AG04450 (cell line): ENCODE results near the gene SNX21. TPM values are rescaled to one million over a fixed set of nuclear protein-coding genes. Genes with fewer than 3 reads are reported as not detected.

Experiments
- CTCF ChIA-PET: fragments of 300-600, 350-600 bp; formaldehyde crosslinking; extraction: SDS; loops from one replicate; lab custom pipeline; 2022; ENCODE audit warnings: antibody characterized with exemption, inconsistent platforms; lab: Charles Lee
- POLR2A ChIA-PET: fragments of 350-600 bp; formaldehyde crosslinking; extraction: SDS; loops from one replicate; lab custom pipeline; 2021; ENCODE audit warnings: antibody characterized with exemption, inconsistent platforms; lab: Yijun Ruan, JAX
- DNase-seq: peaks from one replicate; pipeline ENCODE4 v3.0.0-alpha.2; 2011; ENCODE audit warnings: low read depth, low spot score
- H3K27ac ChIP-seq: one replicate; pipeline ENCODE4 v1.5.1; 2012; ENCODE audit warnings: low read depth, low read length, control low read depth
- H3K27me3 ChIP-seq: one replicate; pipeline ENCODE4 v1.6.0; 2012; ENCODE audit warnings: low read length; ENCODE audit not compliant: control insufficient read depth, insufficient read depth
- H3K4me3 ChIP-seq: 2 replicates; pipeline ENCODE4 v1.5.1; 2011; ENCODE audit warnings: mild to moderate bottlenecking, low read depth, low read length, control low read depth
- H3K9me3 ChIP-seq: 2 replicates; pipeline ENCODE4 v1.5.1; 2012; ENCODE audit warnings: low read length; ENCODE audit not compliant: control insufficient read depth, insufficient read depth
- CTCF ChIP-seq: IDR thresholded peaks from 2 replicates; pipeline ENCODE4 v1.5.1; 2011; ENCODE audit warnings: low read depth, low read length, control low read depth, inconsistent platforms
- polyA plus RNA-seq: library from polyadenylated mRNA; depleted of rRNA; stranded (reverse); fragments of >200 nt; gene quantifications from 2 replicates; pipeline ENCODE4 v1.2.3, GENCODE V29; 2011

Gene SNX21
- polyA plus RNA-seq, 1 experiment = 9.2 TPM

- no peaks in the 10 kb centered on the region for H3K27me3 ChIP-seq
- no peak for DNase-seq
- ChIA-PET POLR2A (interaction anchor here (0.6 to 1.5 kb wide), 3 partner anchors 15 to 49 kb away, joined by 3 to 4 read pairs (median 3); no protein-coding TSS in a partner anchor), CTCF (no interaction called here)
- no peaks in the 10 kb centered on the region for H3K9me3 ChIP-seq
- no peak for TF ChIP-seq CTCF
- no peak overlapping the region for H3K4me3 ChIP-seq
- no peak overlapping the region for H3K27ac ChIP-seq
These were observed 8.0 kb downstream of the SNX21 start for GRCh38 chr20:45841407-45842129.

- Histone ChIP-seq H3K27me3 (no peaks in the 10 kb centered on the region), H3K9me3 (no peaks in the 10 kb centered on the region), H3K27ac (peak overlapping the region; percentile 4), H3K4me3 (no peak overlapping the region)
- no peak for DNase-seq
- TF ChIP-seq CTCF = 0 out of 2 replicates have a peak, but pooled peaks have one; percentile 1
- POLR2A ChIA-PET = interaction anchor here (1.3 to 1.5 kb wide), 2 partner anchors 14 to 48 kb away, joined by 3 to 4 read pairs; no protein-coding TSS in a partner anchor
- CTCF ChIA-PET = interaction anchor here (0.7 to 1.2 kb wide), 3 partner anchors 18 to 128 kb away, joined by 3 to 4 read pairs (median 3); no protein-coding TSS in a partner anchor
These were observed 8.7 kb downstream of the SNX21 start for GRCh38 chr20:45842169-45842812.

- no peak for DNase-seq
- ChIA-PET POLR2A (no interaction called here), CTCF (no interaction called here)
- no peak overlapping the region for H3K27ac ChIP-seq
- no peak for TF ChIP-seq CTCF
- no peak overlapping the region for H3K4me3 ChIP-seq
- H3K27me3 ChIP-seq = no peaks in the 10 kb centered on the region
- H3K9me3 ChIP-seq = no peaks in the 10 kb centered on the region
These were observed 9.9 kb downstream of the SNX21 start for GRCh38 chr20:45843506-45843905.

DNA sequence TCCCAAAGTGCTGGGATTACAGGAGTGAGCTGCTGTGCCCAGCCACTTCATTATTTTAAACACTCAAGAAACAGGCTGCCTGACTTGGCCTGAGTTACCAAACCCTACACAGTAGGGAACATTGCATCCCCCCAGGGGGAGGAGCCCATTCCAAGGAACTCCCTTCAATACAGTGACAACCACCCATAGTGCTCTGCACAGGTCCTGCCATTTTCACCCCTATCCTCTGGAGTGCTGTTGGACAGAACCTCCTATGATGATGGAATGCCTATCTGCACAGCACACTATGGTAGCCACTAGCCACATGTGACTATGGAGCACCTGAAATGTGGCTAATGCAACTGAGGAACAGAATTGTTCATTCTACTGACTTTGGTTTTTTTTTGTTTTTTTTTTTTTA, 11.9 kb downstream of the SNX21 start:
- no peak overlapping the region for H3K4me3 ChIP-seq
- H3K27ac ChIP-seq = no peak overlapping the region
- POLR2A ChIA-PET = no interaction called here
- DNase-seq = no peak
- TF ChIP-seq CTCF = no peak
- H3K9me3 ChIP-seq = no peaks in the 10 kb centered on the region
- H3K27me3 ChIP-seq = no peaks in the 10 kb centered on the region
- CTCF ChIA-PET = no interaction called here

- no peak for DNase-seq
- Histone ChIP-seq H3K4me3 (no peak overlapping the region), H3K9me3 (no peaks in the 10 kb centered on the region), H3K27ac (no peak overlapping the region), H3K27me3 (no peaks in the 10 kb centered on the region)
- no peak for TF ChIP-seq CTCF
- CTCF ChIA-PET = interaction anchor here (1.1 kb wide), 1 partner anchor 49 kb away, joined by 3 read pairs; no protein-coding TSS in a partner anchor
- POLR2A ChIA-PET = no interaction called here
These were observed 14.8 kb downstream of the SNX21 start for GRCh38 chr20:45848421-45848820.
